Subcutaneous abdominal adipose tissue (tissue), 5 donors: Measurements from ENCODE around the gene ACTN1.
"Not testable (repeated sequence)": the region's sequence is repeated elsewhere in the genome, so short reads cannot be mapped to it uniquely, and the experiment has no call there.

Source experiments
- H3K27ac ChIP-seq: one replicate; pipeline ENCODE4 v1.7.0; 2013; ENCODE audit warnings: low read depth, mild to moderate bottlenecking, inconsistent platforms, low read length, moderate library complexity
- H3K27me3 ChIP-seq, 5 donors: one replicate each; pipeline ENCODE4 v1.7.0; 2013; ENCODE audit warnings: low read length in 5 of 5, inconsistent platforms in 1 of 5; ENCODE audit not compliant: control insufficient read depth in 5 of 5, insufficient read depth in 4 of 5
- H3K36me3 ChIP-seq, 5 donors: one replicate each; pipeline ENCODE4 v1.7.0; 2013; ENCODE audit warnings: low read length in 5 of 5; ENCODE audit not compliant: control insufficient read depth in 5 of 5, insufficient read depth in 5 of 5
- H3K4me1 ChIP-seq, 5 donors: one replicate each; pipeline ENCODE4 v1.7.0; 2013; ENCODE audit warnings: low read length in 5 of 5, mild to moderate bottlenecking in 3 of 5, moderate library complexity in 1 of 5; ENCODE audit not compliant: control insufficient read depth in 5 of 5, insufficient read depth in 5 of 5
- H3K4me3 ChIP-seq, 5 donors: one replicate each; pipeline ENCODE4 v1.7.0; 2013; ENCODE audit warnings: low read length in 5 of 5, low read depth in 1 of 5
- H3K9ac ChIP-seq, 5 donors: one replicate each; pipeline ENCODE4 v1.7.0; 2013; ENCODE audit warnings: low read length in 5 of 5, mild to moderate bottlenecking in 4 of 5, moderate library complexity in 3 of 5
- H3K9me3 ChIP-seq, 5 donors: one replicate each; pipeline ENCODE4 v1.7.0; 2013; ENCODE audit warnings: low read length in 5 of 5; ENCODE audit not compliant: control insufficient read depth in 5 of 5
- donor health status: healthy.
- donor health status: healthy.
- donor health status: healthy.
- donor health status: healthy.
- donor health status: healthy.

The ACTN1 gene

GRCh38 chr14:68978172-68978911 is 760 bp downstream of the ACTN1 start:
- Histone ChIP-seq H3K9ac (peak overlapping the region in 4 of 5 donors; percentile 75 to 94 (median 85)), H3K9me3 (no peaks in the 10 kb centered on the region), H3K36me3 (peaks cover 0 to 9% (median 3%) of the 10 kb centered on the region in 5 donors), H3K27me3 (no peaks in the 10 kb centered on the region), H3K4me3 (peak overlapping the region; percentile 83 to 89 (median 85)), H3K4me1 (peaks cover 6 to 68% (median 47%) of the 10 kb centered on the region in 5 donors), H3K27ac (peak overlapping the region; percentile 91)

- H3K36me3 ChIP-seq, result peaks cover 0 to 12% (median 8%) of the 10 kb centered on the region in 5 donors
- H3K9me3 ChIP-seq, result no peaks in the 10 kb centered on the region
- H3K4me1 ChIP-seq, result peaks cover 6 to 62% (median 41%) of the 10 kb centered on the region in 5 donors
- H3K9ac ChIP-seq, result peak overlapping the region in 4 of 5 donors; percentile 75 to 94 (median 85)
- H3K4me3 ChIP-seq, result peak overlapping the region; percentile 77 to 89 (median 85)
- peak overlapping the region; percentile 91 for H3K27ac ChIP-seq
- H3K27me3 ChIP-seq, result no peaks in the 10 kb centered on the region
Measured at GRCh38 chr14:68977718-68978171, 1.4 kb downstream of the ACTN1 start.

GRCh38 chr14:68977180-68977717 is 1.9 kb downstream of the ACTN1 start:
- Histone ChIP-seq H3K4me1 (peaks cover 6 to 59% (median 38%) of the 10 kb centered on the region in 5 donors), H3K4me3 (peak overlapping the region; percentile 67 to 89 (median 85)), H3K27me3 (no peaks in the 10 kb centered on the region), H3K36me3 (peaks cover 0 to 16% (median 13%) of the 10 kb centered on the region in 5 donors), H3K27ac (peak overlapping the region; percentile 91), H3K9me3 (no peaks in the 10 kb centered on the region), H3K9ac (peak overlapping the region in 4 of 5 donors; percentile 52 to 94 (median 78))

GRCh38 chr14:68976160-68977067 is 2.7 kb downstream of the ACTN1 start:
- no peaks in the 10 kb centered on the region for H3K9me3 ChIP-seq
- peaks cover 6 to 54% (median 38%) of the 10 kb centered on the region in 5 donors for H3K4me1 ChIP-seq
- H3K9ac ChIP-seq, result peak overlapping the region in 4 of 5 donors; percentile 52 to 94 (median 78)
- peak overlapping the region; percentile 91 for H3K27ac ChIP-seq
- peaks cover 0 to 19% (median 15%) of the 10 kb centered on the region in 5 donors for H3K36me3 ChIP-seq
- no peaks in the 10 kb centered on the region for H3K27me3 ChIP-seq
- peak overlapping the region; percentile 67 to 89 (median 85) for H3K4me3 ChIP-seq

- Histone ChIP-seq H3K9me3 (no peaks in the 10 kb centered on the region), H3K4me3 (no peak overlapping the region), H3K4me1 (peaks cover 6 to 50% (median 40%) of the 10 kb centered on the region in 5 donors), H3K27me3 (no peaks in the 10 kb centered on the region), H3K36me3 (peaks cover 0 to 23% (median 15%) of the 10 kb centered on the region in 5 donors), H3K9ac (no peak overlapping the region), H3K27ac (peak overlapping the region; percentile 13)
Measured at GRCh38 chr14:68975667-68976066, 3.4 kb downstream of the ACTN1 start.

GRCh38 chr14:68974759-68975347 is 4.2 kb downstream of the ACTN1 start:
- no peaks in the 10 kb centered on the region for H3K9me3 ChIP-seq
- H3K9ac ChIP-seq, result no peak overlapping the region
- no peak overlapping the region for H3K27ac ChIP-seq
- H3K4me1 ChIP-seq, result peaks cover 6 to 49% (median 40%) of the 10 kb centered on the region in 5 donors
- peaks cover 0 to 23% (median 15%) of the 10 kb centered on the region in 5 donors for H3K36me3 ChIP-seq
- H3K27me3 ChIP-seq, result no peaks in the 10 kb centered on the region
- no peak overlapping the region for H3K4me3 ChIP-seq

GRCh38 chr14:68973639-68974038 is 5.5 kb downstream of the ACTN1 start:
- no peaks in the 10 kb centered on the region for H3K9me3 ChIP-seq
- no peak overlapping the region for H3K9ac ChIP-seq
- H3K27me3 ChIP-seq, result no peaks in the 10 kb centered on the region
- H3K4me1 ChIP-seq, result peaks cover 6 to 60% (median 52%) of the 10 kb centered on the region in 5 donors
- H3K36me3 ChIP-seq, result peaks cover 0 to 23% (median 15%) of the 10 kb centered on the region in 5 donors
- H3K27ac ChIP-seq, result no peak overlapping the region
- H3K4me3 ChIP-seq, result no peak overlapping the region

- H3K4me1 ChIP-seq, result peaks cover 6 to 64% (median 49%) of the 10 kb centered on the region in 5 donors
- H3K9me3 ChIP-seq, H3K4me3 ChIP-seq, H3K27me3 ChIP-seq, H3K27ac ChIP-seq, H3K9ac ChIP-seq: not testable (repeated sequence)
- H3K36me3 ChIP-seq, result peaks cover 0 to 23% (median 15%) of the 10 kb centered on the region in 5 donors
Measured at GRCh38 chr14:68973219-68973565, 5.9 kb downstream of the ACTN1 start.

- Histone ChIP-seq H3K9ac (no peak overlapping the region), H3K27me3 (no peaks in the 10 kb centered on the region), H3K4me1 (peaks cover 6 to 64% (median 45%) of the 10 kb centered on the region in 5 donors), H3K4me3 (no peak overlapping the region), H3K9me3 (no peaks in the 10 kb centered on the region), H3K36me3 (peaks cover 0 to 23% (median 15%) of the 10 kb centered on the region in 5 donors), H3K27ac (no peak overlapping the region)
Measured at GRCh38 chr14:68972507-68973218, 6.4 kb downstream of the ACTN1 start.
